Stimulated activated CD4-positive, alpha-beta T cell treated with anti-CD3 and anti-CD28 coated beads, Interleukin-2, amount 100 ng/mL, for 4 hours (primary cell): Measurements from ENCODE around the gene CD55.
"Not testable (repeated sequence)": the region's sequence is repeated elsewhere in the genome, so short reads cannot be mapped to it uniquely, and the experiment has no call there.

Experiments
- DNase-seq: peaks from one replicate; pipeline ENCODE4 v3.0.0-alpha.2; 2020; ENCODE audit warnings: low read depth

Gene CD55

DNA sequence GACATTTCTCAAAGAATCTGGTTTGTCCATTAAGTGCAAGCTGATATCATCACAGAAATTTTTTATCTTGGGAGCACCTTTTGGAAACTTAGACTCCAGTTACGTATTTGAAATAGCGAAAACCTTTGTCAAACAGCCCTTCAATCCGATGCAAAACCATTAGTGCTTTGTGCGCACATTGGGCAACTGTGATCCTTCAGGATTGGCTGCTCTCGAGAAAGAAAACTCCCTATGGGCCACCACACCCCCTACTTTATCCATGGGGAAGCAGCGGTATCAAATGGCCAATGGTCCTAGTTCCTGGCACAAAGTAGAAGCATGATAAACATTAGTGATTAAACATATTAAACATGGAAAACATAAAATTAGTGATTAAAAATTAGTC is 16.0 kb upstream of the CD55 start:
- DNase-seq = no peak

DNA sequence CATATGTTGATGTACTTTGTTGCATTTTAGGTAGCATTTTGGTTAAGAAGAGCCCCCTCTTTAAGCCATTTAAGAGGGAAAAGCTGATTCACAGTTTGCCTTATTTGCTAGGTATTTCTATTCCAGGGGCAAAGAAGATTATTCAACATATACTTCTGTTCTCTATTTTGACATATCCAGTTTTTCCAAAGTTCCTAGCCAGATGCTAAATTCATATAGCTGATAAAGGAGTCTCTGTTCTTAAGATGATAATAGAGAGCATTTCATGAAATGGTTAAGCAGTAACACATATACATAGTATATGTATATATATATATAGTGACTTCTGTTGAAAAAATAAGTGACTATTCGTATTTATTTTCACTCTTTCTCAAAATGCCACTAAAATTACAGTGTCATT is 15.5 kb upstream of the CD55 start:
- DNase-seq = no peak

DNA sequence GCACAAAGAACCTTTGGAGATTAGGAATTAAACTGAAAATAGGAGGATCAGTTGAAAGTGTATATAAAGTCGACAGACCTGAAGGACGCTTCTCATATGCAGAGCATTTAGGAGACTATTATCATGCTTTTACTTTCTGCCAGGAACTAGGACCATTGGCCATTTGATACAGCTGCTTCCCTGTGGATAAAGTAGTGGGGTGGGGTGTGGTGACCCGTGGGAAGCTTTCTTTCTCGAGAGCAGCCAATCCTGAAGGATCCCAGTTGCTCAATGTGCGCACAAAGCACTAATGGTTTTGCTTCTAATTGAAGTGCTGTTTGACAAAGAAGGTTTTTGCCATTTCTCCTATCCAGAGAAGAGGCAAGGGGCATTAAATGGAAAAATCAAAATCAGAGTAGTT is 14.9 kb upstream of the CD55 start:
- DNase-seq = no peak

DNA sequence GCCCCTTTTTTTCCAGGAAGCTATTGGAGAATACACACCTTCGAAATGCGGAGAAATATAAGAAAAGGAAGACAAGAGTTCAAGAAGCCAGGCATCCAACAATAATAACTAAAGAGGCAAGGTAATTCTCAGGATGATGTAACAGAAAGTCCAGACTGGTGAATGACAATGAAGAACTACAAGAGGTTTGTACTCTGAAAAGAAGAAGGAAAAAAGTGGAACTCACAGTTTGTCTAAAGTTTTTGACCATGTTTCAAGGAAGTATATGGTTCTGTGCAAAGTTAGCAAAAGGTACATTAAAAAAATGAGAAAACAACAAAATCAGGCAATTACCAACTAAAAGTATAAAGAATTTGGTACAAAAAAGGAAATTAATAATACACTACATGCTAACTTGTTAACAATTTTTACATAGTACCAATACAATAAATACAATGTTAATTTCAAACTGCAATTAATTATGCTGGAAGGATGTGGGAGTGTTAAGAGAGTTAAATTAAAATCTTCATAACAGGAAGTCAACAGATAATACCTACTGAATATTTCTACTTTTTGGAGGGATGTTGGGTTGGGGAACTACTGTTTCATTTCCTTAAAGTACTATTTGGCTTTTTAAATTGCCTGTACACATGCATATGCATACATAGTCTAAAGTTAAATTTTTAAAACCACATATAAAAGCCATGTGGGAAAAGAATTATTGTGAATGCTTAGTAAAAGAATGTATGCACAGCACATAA is 12.9 kb upstream of the CD55 start:
- DNase-seq = no peak

DNA sequence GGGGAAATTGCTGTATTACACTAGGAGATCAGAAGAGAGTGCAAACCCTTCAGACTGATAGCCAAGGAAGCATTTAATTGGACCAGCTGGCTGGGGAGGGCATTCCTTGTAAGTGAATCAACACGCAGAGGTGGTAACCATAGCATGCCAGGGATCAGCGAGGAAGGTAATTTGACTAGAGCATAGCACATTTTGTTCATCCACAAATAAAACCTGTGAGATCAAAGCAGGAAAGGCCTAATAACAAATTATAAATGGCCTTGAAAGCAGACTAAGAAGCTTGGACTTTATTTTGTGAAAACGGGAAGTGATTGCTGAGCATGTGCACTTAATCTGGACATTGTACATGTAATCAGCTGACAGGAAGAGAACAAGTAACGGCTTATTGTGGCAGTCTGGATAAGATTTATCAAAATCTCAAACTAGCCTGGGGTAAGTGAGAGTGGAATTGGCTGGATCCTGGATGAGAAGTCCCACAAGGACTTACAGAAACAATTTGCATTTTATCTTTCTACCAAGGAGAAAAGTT is 11.7 kb upstream of the CD55 start:
- DNase-seq = no peak

DNA sequence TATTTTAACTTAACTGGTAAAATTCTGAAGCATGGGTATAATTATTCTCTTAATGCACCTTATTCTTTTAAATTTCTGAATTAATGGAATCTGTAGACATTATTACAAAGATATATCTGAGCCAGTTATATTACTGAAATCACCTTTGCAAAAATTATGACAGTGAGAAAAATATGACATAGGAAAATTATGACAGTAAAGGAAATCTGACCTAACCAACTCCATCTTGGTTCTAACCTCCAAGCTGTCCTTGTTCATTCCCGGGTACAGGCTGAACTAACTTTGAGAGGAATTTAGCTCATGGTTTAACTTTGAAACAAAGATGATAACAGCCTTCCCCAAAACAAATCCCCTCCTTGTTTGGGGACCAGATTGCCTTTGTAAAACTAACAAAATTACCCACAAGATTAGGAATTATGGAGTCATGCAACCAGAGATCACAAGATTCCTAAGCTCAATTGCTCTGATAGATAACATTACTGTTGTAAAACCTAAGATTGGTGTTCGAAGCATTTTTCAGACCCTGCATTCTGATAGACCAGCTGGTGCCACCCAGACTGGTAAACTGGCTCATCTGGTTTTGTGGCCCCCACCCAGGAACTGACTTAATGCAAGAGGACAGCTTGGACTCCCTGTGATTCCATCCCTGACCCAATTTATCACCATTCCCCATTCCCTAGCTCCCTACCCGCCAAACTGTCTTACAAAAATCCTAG is 9.4 kb upstream of the CD55 start:
- DNase-seq = no peak

DNA sequence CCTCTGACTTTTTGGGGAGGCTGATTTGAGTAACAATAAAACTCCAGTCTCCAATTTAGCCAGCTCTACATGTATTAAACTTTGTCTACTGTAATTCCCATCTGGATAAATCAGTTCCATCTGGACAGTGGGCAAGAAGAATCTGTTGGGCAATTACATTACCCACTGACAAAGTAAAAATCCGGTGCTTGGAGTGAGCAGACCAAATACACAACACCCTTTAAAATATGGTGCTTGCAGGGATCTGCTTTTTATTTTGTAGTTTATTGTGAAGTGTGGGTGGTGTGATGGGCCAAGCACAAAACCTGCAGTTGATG is 8.9 kb upstream of the CD55 start:
- no peak for DNase-seq

DNA sequence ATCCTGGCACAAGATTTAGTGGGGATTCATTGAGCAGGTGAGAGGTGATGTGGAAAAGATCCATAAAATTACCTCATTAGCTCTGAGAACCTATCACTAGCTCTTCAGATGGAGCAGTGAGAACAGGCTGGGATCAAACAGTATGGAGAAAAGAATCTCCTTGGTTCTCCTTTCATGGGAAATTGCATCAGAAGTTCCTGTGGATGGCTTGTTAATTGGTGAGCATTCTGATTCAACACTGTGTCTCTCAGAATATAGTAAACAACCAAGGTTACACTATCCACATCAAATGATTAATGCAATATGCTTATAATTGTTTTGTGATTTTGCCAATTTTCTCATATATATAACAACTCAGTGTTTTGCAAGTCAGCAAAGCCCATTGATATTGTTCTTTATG is 8.3 kb upstream of the CD55 start:
- no peak for DNase-seq

DNA sequence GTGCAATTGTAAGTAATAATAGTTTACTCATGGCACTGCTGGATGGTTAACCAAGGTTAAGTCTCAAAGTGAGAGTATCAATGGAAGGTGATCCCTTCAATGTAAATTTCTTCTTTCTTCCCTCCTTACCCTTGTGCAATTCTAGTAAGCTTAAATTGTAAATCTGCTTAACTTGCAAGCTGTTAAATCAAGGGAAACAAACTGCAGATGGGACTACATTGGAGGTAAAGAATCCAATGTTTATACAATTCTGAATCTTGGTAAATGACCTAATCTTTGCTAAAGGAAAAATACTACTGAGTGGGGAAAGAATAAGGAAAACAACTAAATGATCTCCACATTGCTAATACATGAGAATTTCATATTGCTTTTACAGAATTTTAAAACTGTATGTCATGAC is 6.7 kb upstream of the CD55 start:
- DNase-seq = no peak

DNA sequence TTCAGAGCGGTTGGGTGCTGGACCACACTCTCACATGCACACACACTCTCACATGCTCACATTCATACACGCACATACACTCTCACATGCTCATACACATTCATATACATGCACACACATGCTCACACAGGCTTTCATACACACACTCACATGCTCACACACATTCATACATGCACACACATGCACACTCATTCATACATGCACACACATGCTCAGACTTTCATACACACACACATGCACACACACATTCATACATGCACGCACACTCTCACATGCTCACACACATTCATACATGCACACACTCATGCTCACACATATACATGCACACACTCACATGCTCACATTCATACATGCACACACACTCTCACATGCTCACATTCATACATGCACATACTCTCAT is 6.0 kb upstream of the CD55 start:
- DNase-seq = no peak

DNA sequence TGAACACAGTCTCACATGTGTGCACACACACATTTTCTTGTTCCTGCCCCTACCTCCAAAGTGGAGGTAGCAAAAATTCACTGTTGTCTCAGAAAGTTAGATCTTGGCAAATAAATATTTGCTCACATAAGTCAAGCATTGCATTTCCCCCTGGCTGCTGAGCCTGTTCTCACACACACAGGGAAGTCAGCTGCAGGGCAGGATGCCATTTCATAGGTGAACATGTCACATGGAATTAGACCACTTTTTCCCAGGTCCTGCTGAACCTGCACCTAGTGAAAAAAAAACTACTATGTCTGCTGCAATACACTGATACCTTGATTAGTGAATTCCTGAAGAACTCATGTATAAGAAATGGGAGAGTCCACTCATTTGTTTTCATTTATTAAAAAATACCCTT is 5.3 kb upstream of the CD55 start:
- DNase-seq = no peak

DNA sequence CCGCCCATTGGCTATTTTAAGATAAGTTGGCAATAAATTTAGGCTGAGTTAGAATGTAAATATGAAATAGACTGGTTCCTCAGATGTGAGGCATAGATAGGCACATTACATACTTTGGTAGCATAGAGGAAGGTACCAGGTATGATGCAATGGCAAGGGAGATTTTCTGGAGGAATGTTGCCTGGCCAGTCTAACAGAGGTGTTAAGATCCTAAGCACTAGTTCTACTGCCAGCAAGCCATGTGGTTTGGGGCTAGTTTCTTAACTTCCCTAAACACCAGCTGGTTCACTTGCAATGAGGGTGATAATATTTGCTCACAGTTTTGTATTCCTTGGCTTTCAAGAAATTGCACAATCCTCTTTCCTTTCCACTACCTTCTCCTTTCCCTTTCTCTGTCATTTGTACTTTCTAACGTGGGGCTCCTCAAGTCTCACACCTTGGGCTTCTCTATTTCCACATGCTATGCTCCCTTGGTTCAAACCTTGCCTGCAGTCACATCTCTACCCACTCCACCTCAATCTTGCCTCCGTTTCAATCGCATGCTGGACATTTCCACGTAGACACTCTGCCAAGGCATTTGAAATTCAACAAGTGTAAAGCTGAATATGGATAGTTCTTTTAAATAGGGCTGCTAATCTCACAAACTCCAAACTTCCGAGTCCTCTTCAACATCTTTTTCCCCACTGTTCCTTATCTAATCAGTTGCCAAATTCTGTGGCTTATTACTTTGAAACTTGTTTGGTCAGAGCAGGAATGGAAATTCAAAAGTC is 4.7 kb upstream of the CD55 start:
- DNase-seq = no peak

DNA sequence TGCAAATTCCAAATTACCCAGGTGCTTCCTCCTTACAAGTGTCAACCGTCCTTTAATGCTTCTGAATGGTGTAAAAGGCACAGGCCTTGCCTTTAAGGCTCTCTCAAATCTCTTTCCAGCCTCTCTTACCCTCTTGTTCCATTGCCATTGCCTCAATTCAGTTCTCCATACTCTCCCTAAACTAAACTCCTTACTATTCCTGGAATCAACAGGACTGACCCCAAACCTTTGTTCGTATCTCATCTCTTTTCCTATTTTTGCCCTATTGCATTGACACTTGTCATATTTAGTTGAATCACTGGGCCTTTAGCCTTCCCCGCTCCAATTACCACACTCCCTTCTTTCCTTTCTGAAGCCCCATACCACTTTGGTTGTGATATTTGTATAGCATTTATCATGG is 3.9 kb upstream of the CD55 start:
- DNase-seq = no peak

DNA sequence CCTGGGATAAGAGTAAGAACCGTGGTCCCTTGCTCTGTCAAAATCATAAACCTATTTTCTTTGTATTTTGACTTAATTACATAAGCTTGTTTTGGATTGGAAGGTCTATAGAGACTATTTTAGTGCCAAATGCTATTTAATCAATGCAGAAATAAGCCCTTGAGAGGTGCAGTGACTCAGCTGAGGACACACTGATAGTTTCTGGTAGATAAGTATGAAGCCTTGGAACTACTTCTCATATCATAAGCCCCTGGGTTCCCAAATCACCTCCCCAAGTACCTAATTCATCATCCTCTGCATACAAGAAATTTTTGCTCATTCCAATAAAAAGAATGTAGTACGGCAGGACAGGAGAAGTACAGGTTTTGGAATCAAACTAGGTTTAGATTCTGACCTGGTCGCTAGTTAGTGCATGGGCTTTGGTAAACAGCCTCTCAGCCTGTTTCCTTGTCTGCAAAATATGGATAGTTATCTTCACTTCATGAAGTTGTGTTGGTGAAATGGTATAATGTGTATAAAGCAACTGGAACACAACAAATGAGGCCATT is 3.3 kb upstream of the CD55 start:
- DNase-seq = no peak

DNA sequence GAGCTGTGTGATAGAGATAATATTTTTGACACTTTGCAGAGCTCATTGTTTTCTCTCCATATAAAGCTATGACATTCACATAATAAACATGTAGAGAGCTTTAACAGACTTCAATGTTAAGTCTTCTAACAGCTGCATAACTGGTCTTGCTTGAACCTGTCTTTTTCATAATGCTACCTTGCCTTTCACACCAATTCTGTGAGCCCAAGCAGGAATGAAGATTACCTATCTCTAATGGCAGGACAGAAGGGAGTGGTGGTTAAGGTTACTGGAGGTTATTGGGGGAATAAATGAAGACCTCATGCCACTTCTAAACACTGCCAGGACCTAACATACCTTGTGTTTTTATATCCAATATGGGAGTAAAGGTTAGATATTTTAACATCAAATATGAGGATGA is 2.3 kb upstream of the CD55 start:
- no peak for DNase-seq

DNA sequence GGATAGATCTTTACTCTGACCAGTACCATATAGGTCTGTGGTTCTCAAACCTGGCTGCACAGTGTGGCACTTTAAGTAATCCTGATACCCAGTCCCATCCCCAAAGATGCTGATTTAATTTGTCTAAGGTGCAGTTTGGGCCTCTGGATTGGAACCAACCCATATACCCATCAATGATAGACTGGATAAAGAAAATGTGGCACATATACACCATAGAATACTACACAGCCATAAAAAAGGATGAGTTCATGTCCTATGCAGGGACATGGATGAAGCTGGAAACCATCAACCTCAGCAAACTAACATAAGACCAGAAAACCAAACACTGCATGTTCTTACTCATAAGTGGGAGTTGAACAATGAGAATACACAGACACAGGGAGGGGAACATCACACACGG is 1.4 kb upstream of the CD55 start:
- not testable (repeated sequence) for DNase-seq

DNA sequence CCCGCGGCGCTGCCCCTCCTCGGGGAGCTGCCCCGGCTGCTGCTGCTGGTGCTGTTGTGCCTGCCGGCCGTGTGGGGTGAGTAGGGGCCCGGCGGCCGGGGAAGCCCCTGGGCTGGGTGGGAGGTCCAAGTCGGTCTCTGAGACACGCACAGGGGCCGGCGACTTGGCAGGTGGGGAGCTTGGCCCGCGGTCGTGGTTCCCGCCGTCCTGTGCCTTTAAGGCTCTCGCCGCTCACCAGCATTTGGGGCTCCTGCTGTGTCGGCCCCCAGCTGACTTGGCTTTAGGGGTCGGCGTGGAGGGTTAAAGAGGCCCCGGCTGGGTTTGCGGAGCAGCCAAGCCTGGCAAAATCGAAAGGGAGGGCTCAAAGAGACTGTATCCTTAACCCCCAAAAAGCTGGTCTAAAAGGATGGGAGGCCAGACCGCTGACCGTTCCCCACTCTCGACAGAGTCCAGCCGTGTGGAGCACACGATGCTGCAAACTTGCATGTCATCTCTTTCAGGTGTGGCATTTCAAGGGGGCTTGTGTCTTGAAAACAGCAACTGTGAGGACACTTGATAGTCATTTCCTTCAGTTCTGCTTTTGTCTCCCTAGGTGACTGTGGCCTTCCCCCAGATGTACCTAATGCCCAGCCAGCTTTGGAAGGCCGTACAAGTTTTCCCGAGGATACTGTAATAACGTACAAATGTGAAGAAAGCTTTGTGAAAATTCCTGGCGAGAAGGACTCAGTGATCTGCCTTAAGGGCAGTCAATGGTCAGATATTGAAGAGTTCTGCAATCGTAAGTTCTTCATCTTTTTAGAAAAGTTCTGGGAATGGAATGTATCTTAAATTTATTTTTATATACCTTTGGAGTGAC is 540 bp downstream of the CD55 start:
- no peak for DNase-seq

DNA sequence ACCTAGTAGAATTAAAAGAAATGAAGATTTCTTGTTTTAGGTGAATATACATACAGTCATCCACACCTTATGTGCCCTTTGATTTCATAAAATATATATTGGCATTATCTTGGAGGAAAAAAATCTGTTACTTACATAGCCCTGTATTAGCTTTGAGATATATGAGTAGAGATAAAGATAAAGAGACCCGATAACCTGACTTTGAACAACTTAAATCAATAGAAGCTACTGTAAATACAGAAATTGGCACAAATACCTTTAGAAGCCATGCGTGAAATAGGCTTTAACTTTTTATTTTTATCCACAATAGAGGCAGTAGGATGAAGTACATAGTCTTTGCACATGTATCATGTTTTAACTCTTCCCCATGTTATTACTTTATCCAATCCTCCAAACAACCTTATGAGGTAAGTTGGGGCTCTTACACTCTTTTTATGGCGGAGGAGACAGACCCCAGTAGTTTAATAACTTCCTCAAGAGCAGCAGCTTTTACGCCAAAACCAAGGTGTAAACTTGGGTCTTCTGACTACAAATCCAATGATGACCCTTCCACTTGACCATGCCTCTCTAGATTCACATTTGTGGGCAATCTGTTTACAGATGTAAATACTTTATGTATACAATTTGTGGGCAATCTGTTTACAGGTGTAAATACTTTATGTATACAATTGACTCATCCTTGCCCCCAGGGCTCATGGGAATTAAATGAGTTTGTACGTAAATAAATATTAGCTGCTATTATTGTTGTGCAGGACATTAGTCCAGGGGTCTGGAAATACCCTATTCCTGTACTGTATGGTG is 2.1 kb downstream of the CD55 start:
- no peak for DNase-seq

DNA sequence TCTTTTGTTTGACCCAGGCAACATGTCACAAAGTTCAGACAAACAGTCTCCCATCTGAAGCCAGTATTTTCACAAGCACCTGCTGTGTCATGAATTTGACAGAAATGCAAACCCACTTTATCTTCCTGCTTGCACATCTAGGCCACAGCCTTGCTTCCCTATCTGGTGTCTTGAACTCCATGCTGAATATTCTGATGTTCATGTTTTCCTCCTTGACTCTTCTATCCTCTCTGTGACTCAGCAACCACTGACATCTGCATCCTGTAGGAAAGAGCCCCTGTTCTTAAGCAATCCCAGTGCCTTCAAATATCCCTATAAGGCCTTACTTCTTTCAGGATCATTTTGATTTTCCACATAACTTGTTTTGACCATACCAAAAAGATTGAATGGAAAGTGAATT is 6.5 kb downstream of the CD55 start:
- no peak for DNase-seq

DNA sequence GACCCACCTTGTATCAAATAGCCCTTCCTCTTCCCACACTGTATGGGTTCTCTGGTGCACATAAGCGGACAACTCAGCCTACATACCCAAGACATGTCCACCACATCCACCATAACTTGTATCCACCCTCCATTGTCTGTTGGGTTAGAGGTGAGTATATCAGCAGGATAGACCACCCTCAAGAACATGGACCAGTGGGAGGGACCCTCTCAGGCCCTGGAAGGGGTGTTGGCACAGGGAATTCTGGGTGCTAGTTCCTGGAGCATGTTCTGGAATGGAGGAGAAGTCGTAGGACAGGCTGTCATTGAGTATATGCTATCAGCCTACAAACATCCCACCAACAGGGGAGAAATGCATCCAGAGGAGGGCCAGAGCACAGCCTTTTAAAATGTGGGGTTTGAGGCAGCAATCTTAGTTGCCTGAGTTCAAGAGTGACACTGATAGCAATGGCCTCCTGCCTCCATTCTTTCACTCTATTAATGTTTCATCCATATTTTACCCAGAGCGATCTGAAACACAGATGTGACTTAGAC is 7.5 kb downstream of the CD55 start:
- no peak for DNase-seq

DNA sequence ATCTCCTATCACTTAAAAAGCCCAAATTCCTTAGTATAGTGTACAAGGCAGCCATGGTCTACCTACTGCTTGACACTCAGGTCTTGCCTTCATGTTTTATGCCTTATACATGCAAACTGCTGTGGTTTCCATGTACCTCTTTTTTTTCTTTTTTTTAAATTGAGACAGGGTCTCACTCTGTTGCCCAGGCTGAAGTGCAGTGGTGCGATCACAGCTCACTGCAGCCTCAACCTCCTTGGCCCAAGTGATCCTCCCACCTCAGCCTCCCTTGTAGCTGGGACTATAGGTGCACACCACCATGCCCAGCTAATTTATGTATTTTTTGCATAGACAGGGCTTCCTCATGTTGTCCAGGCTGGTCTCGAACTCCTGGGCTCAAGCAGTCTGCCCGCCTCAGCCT is 8.0 kb downstream of the CD55 start:
- DNase-seq = no peak
